HuH-7.5 (cell line): Measurements from ENCODE around the gene OR1K1.
"Not testable (repeated sequence)": the region's sequence is repeated elsewhere in the genome, so short reads cannot be mapped to it uniquely, and the experiment has no call there.

Experiments
- DNase-seq: peaks from one replicate; pipeline ENCODE4 v3.0.0; 2011; ENCODE audit warnings: low spot score

Gene OR1K1

GRCh38 chr9:122812736-122813135, 12.8 kb downstream of the OR1K1 start:
- no peak for DNase-seq

GRCh38 chr9:122814545-122814944, 14.6 kb downstream of the OR1K1 start:
- DNase-seq, result no peak

DNA sequence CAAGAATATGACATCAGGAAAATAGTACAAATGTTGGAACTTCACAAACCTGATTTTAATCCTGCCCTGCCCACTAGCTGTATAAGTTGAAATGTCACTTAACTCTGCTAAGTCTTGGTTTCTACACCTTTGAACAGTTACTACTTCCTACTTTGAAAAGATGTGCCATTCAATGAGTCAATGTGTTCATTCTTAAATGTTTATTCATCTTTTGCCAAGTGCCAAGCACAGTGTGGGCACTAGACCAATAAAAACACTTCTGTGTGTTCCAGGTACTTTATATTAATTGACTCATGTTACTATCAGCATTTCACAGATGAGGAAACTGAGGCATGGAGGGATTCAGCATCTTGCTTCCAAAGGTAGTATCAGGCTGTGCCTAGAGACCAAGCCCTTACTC, 15.6 kb downstream of the OR1K1 start:
- no peak for DNase-seq

- no peak for DNase-seq
Observed at GRCh38 chr9:122816163-122816867, 16.4 kb downstream of the OR1K1 start.

- no peak for DNase-seq
Observed at GRCh38 chr9:122819326-122819725, 19.4 kb downstream of the OR1K1 start.

DNA sequence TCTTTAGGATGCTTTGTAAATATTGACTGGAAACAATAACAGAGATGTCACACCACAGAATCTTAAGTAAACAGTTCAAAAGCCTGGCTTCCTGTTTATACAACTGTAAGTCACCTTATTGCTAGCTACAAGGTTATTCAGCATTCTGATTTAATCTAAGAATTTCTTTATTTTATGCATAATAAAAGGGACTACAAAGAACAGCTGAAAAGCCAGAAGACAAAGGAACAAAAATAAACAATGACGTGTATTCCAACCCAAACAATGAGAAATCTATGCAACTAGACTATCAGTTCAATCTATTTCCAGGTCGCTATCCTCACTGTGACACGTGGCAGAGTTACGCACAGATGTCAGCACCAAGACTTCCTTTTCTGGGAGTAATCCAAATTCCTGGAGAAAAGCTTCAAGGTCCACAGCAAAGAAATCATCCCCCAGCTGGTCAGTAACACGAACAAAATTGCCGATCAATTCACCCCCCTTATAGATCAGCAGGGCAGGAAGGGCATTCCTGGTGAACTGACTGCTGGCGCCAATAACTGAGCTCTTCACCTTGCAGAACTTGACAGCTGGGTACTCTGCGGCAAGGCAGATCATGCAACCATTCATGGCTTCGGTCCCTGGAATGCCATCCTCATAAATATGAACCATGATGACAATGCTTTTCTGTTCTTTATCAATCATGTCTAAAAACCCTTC, 20.0 kb downstream of the OR1K1 start:
- no peak for DNase-seq

GRCh38 chr9:122820490-122820845, 20.5 kb downstream of the OR1K1 start:
- no peak for DNase-seq

- DNase-seq, result no peak
Observed at GRCh38 chr9:122821278-122821943, 21.5 kb downstream of the OR1K1 start.

DNA sequence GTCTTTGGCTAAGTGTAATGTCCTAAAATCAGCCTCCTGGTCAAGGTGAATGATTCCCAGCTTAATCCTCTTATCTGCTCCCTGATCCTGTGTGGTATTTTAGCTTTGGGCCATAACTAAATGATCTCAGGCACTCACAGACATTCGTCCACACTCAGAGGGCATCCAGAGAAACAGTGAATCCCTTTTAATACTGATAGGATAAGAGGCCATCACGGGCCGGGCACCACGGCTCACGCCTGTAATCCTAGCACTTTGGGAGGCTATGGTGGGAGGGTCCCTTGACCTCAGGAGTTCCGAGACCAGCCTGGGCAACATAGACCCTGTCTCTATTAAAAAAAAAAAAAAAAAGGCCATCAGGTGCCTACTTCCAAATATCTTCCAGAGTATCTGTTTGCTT, 22.1 kb downstream of the OR1K1 start:
- DNase-seq, result no peak

DNA sequence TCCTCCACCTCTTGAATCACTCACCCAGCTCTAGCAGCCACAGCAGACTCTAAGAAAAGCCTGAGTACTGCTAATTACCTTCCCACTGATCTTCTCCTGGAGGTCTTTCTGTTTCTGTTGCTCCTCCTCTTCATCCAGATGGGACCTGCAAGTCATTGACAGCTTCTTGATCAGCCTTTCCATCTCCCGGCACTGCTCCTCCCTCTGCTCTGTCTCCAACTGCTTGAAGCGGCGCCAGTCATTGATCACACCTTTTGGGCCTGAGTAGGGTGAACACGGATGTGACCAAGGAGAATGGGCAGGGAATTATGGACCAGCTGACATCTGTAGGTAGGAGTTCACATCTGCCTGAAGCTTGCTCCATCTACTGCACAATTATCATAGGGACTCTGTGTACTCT, 23.0 kb downstream of the OR1K1 start:
- no peak for DNase-seq

GRCh38 chr9:122827761-122828093, 27.8 kb downstream of the OR1K1 start:
- no peak for DNase-seq

DNA sequence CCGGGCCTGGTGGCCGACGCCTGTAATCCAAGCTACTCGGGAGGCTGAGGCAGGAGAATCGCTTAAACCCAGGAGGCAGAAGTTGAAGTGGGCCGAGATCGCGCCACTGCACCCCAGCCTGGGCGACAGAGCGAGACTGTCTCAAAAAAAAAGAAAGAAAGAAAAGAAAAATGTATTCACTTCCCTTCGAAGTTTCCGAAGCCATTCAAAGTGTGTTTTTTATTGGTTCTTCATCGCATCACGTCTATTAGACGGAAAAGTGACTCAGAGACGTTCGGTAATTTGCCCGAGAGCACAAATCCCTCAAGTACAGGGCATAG, 29.0 kb downstream of the OR1K1 start:
- not testable (repeated sequence) for DNase-seq

GRCh38 chr9:122832194-122832593, 32.3 kb downstream of the OR1K1 start:
- DNase-seq, result no peak

GRCh38 chr9:122835313-122835731, 35.4 kb downstream of the OR1K1 start:
- no peak for DNase-seq

GRCh38 chr9:122837266-122837850, 37.4 kb downstream of the OR1K1 start:
- DNase-seq, result no peak

- not testable (repeated sequence) for DNase-seq
Observed at GRCh38 chr9:122838441-122838840, 38.5 kb downstream of the OR1K1 start.

DNA sequence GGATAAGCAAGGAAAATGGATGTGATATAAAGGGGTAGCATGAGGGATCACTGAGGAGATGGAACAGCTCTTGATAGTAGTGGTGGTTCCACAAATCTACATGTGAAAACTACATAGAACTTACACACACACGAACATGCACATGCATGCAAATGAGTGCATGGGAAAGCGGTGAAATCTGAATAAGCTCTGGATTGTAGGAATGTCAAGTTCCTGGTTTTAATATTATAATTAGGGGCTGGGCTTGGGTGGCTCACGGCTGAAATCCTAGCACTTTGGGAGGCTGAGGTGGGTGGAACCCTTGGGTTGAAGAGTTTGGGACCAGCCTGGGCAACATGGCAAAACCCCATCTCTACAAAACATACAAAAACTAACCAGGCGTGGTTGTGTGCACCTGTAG, 41.6 kb downstream of the OR1K1 start:
- DNase-seq, result no peak

GRCh38 chr9:122844137-122844536, 44.2 kb downstream of the OR1K1 start:
- DNase-seq, result no peak

DNA sequence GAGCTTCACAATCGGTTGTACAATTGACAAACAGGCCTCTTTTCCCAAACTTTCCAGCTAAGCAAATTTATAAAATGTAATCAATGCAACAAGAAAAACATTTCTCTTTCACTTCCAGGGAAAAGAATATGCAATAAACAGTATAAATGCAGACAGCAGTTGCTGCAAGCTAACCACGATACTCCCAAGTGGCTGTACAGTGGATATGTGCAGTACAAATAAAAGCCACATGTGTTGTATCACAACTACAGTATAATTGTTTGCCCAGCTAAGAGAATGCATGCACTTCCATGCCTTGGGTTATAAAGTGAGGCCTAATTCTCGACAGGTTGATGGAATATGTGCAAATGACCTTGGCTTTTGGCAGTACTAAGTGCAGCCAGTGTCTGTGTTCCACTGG, 45.2 kb downstream of the OR1K1 start:
- DNase-seq, result no peak

GRCh38 chr9:122846371-122846940, 46.5 kb downstream of the OR1K1 start:
- no peak for DNase-seq

DNA sequence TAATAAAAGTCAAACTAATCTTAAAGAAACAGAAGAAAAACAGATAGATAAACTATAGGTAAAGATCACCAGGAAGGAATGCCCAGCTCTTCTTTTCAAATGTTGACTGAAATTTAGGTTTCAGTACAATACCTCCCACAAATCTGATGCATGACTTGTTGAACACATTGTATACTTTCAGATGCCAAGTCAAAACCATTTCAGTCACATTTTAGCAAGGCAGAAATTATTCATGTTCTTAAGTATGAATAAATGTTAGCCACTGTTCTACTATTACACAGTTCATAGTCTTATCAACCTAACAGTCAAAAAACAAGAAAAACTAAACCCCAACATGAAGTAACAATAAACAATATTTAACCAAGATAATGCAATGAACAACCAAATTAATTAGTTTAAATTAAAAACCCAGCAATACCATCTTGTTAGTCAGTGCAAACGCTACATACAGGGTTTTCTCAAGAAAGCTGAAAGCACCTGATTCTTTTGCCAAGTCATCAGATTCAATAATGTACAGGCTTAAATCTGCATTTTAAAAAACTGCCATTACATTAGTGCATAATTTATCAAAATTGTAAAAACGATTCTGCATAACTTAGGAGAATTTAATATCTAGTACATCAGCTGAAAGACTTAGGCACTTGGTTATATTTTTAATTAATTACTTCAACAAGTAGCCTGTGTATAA, 48.5 kb downstream of the OR1K1 start:
- no peak for DNase-seq
